CD4-positive, alpha-beta T cell treated with Interleukin-21 for 1 hour (primary cell): ENCODE data around the gene PRRT1.
"Not testable (repeated sequence)": the region's sequence is repeated elsewhere in the genome, so short reads cannot be mapped to it uniquely, and the experiment has no call there.

ENCODE experiments used
- DNase-seq: peaks from one replicate; pipeline ENCODE4 v3.0.0-alpha.2; 2020

Gene PRRT1

DNA sequence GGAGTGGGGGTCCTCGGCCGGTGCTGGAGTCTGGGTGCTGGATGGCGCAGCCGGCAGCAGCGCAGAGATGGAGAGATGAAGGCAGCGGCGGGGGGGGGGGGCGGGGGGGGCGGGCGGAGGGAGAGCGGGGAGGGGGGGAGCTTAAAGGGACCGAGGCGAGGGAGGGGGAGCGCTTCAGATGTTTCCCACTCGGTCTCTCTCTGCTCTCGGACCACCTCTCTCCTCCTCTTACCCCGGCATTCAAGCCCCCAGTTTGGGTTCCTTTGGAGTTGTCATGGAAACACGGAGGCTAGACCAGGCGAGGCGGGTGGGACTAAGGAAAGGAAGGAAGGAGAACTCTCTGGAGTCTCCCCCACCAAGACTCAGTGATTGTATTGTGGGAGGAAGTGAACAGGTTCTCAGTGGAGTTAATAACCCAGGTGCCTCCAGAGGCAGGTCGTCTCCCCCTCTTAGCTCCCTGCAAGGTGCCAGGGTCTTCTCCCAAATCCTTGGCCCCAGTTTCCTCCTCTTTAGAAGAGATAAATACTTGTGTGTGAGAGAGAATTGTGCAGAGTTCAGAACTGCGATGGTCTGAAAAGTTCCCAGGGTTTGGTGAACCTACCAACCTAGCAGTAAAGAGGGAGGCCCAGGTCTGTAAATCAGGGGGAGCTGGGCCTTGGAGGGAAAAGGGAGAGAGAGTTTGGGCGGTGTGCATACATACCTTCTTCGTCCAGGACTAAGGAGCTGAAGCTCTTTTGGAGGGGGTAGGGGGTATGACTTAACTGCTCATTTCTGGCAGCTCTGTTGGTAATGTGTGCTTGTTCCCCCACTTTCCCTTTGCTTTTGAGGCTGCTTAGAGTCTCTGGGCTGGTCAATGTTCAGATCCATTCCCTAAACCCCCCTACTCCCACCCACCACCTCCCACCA lies at the start of gene PRRT1:
Gene PRRT1, minus strand, starts transcription at position 77 of the 906 bp plus-strand sequence. CDS start 112 bp downstream, outside the sequence.
- DNase-seq = no peak

DNA sequence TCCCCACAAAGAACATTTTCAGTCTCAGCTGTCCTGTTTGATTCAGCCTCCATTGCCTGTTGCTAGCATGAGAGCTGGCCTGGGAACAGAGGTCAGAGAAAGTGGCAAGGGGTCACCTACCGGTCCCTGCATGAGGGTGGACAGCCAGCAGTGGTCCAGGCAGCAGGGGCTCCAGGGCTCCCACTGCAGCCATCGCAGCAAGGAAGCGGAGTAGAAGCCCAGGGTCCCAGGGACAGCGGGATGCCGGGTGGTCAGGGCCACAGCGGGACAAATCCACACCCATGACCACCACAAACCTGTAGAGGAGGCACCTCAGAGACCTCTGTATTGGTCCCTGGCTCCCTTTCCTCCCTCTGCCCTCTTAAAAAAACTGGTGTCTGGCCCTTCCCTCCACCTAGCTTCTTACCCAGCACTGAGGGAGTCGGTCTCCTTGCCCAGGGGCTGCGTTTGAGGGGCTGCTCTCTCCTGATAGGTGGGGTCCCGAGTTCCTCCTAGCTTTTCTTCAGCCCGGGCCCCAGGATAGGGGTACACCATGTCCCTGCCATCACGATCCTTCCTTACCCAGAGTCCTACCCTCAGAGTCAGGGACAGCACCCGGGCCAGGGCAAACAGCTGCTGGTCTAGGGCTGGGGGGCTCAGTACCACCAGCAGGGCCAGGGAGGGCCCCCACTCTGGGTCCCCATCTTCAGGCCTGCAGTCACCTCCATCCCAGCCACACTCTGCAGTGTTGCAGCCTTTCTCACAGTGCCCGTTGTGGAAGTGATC lies 49.2 kb upstream of the PRRT1 start:
- no peak for DNase-seq

DNA sequence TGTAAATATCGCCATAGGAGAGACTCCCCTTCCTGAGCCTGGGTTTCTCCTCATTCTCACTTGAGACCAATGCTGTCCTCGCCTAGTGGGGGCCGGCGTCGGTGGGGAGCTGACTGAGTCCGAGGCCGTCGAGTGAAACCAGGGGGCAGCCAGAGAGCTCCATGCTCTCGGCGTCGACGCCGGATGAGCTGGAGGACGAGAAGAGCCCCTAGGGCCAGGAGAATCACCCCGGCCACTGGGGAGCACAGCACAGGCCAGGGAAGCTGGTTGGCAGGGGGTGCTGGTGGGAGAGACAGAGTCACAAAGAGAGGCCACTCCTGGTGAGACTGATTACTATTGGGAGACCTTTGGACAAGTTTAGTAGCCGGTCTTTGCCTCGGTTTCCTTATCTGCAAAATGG lies 47.1 kb upstream of the PRRT1 start:
- DNase-seq = no peak

DNA sequence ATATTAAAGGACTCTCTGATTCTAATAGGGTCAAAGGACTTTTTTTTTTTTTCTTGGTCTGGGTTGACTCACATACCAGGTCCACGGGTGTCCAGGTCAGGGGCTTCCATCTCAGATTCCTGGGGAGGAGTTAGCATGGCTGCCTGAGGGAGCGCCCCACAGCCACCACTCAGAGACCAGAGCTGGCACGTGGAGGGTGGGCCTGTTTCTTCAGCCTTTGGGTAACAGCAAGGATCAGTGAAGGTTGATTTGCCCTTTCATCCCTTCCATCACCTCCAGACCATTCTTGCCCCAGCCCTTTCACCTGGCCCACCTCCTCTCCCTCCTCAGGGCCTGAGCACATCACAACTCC lies 46.6 kb upstream of the PRRT1 start:
- DNase-seq = no peak

DNA sequence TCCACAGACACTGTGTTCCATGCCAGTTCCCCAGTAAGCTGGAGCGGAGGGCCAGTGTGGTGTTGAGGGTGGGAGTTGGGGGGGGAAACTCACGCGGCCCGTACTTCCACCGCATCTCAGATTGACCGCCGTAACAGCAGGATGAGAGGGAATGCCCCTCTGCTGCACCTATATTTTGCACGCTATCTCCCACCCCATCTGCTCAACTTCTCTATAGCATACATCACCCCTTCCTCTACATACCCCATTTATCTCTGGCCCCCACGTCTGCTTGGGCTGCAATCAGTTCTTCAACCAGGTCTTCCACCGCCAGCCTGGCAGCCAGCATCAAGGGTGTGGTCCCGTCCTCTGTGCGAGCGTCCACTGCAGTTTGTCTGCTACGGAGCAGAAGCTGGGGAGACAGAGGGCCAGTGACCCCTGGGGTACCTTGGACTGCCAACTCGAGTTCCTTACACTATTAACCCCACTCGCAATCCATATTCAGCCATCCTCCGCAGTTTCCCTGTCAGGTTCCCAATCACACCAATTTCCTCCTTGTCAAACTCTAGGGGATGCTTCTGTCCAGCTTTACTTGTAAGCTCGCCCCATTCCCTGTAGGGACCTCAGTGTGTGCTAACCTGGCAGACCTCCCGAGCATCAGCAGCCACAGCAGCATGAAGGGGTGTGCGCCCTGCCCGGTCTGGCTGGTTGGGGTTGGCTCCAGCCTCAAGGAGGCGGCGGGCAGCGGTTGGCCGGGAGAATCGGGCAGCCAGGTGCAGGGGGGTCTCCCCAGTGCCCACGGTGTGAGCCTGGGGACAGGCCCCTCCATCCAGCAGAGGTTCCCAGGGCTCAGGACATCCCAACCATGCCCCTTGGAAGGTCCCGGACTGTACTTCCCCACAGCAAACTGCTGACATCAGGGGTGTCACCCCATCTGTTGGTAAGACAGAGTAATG lies 45.2 kb upstream of the PRRT1 start:
- DNase-seq = peak; percentile 32

DNA sequence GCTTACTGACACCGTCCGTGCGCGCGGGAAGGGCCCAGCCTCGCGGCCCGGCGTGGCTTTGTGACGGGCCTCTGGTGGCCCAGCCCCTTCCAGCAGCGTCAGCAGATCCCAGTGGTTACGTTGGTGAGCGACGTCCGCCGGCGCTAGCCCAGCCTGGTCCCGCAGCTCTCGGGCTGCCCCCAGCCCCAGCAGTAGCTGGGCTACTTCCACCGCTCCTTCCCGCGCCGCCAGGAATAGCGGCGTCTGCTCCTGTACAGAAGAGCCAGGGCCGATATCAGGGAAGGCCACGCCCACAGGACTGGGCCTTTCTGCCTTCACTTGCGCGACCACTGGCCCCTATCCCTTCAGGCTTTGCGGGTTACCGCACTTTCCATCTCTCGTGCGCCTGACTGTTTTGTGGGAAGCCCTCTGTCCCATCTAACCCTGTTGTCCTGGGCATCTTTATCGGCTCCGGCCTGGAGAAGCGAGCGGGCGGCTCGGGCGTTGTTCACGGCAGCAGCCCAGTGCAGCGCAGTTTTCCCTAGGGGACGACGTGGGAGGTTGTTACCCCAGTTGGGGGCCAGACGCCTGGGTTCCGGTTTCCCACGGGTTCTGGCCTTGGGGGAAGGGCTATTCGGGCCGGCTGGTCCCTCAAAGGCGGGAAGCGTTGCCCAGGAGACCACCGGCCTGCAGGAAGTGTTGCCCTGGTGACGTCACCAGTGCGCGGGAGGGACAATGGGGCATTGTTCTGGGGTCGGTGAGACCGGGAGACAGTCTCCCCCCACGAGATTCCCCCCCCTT lies 44.4 kb upstream of the PRRT1 start:
- peak; percentile 79 for DNase-seq

DNA sequence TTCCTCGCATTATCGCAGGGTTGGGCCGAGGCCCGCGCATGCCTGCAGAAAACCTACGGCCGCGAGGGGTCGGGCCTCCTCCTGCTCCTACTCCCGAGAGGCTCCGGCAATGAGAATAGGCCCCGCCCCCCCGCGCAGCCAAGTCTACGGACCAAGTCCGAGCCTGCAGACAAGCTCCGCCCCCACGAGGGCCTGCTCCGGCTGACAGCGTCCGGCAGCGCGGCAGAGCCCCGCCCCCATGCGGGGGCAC lies 43.8 kb upstream of the PRRT1 start:
- peak; percentile 100 for DNase-seq

DNA sequence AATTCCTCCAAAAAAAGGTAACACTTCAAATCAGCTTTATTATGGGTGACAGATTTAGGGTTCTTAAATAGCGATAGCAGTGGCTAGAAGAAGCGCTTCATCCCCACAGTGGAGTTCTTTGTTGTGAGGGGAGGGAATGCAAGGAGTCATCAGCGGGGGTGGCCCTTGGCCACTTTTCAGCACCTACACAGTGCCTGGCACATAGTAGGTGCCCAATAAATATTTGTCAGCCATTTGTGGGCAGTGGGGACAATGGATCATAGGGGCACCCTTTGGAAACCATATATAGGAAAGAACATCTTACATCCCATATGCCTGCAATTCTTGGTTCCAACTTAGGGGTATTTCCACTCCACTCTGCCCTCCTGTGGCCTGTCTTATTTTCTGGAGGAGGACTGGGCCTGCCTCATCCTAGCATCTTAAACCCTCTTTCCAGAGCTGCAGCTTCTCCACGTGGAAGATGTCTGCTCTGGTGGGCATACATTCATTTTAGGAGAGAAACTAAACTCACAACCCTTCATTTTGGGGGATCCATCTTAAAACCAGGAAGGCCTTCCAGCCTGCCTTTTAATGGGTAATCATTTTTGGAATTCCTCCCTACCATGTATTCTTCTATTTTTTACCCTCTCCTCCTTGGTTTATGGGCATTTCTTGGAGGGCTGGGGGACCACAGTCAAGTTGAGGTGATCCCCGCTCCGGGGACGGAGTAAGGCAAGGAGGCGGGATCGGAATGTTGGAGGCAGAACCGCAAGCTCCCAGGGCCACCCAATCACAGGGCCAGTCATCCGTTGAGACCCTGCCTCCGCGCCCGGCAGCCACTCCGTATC lies 43.3 kb upstream of the PRRT1 start:
- peak; percentile 52 for DNase-seq

DNA sequence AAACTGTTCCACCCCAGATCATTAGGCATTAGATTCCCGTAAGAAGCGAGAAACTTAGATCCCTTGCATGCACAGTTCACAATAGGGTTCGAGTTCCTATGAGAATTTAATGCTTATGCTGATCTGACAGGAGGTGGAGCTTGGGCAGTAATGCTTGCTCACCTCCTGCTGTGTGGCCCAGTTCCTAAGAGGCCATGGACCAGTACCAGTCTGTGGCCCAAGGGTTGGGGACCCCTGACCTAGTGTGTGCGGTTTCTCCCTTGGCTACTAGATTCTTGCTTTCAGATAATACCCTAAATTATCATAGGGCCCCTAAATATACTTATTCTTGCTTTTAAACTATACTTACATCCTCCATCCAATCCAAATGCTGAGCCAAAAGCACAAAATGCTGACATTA lies 42.6 kb upstream of the PRRT1 start:
- no peak for DNase-seq

DNA sequence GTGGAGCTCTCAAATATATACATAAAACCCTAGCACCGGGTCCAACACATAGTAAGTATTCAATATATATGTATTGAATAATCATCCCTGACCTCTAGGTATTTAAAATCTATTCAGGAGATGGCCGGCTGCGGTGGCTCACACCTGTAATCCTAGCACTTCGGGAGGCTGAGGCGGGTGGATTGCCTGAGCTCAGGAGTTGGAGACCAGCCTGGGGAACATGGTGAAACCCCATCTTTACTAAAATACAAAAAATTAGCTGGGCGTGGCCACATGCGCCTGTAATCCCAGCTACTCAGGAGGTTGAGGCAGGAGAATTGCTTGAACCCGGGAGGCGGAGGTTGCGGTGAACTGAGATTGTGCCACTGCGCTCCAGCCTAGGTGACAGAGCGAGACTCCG lies 41.4 kb upstream of the PRRT1 start:
- DNase-seq = not testable (repeated sequence)

DNA sequence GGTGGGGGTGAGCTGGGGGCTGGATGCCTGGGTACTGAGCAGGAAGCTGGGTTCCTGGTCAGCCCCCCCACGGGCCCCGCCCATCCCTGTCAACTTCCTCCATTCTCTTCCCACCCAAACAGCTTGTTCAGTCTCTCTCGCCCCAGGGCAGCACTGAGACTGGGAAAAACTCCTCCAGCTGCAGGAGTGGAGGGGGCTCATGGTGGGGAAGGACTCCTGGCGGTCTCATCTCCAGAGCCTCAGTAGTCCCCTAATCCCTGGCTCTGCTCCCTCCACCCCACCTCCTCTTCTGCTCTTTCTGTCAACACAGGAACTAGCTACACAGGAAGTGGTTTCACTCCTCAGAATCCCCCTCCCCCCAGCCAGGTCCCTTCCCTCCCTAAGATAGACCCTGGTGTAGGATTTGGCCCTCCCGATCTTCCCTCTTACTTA lies 40.9 kb upstream of the PRRT1 start, which contains the start of gene GPSM3:
Gene GPSM3, minus strand, starts transcription at position 36 of the 432 bp plus-strand sequence. CDS start 130 bp downstream, outside the sequence.
- DNase-seq = peak; percentile 64

DNA sequence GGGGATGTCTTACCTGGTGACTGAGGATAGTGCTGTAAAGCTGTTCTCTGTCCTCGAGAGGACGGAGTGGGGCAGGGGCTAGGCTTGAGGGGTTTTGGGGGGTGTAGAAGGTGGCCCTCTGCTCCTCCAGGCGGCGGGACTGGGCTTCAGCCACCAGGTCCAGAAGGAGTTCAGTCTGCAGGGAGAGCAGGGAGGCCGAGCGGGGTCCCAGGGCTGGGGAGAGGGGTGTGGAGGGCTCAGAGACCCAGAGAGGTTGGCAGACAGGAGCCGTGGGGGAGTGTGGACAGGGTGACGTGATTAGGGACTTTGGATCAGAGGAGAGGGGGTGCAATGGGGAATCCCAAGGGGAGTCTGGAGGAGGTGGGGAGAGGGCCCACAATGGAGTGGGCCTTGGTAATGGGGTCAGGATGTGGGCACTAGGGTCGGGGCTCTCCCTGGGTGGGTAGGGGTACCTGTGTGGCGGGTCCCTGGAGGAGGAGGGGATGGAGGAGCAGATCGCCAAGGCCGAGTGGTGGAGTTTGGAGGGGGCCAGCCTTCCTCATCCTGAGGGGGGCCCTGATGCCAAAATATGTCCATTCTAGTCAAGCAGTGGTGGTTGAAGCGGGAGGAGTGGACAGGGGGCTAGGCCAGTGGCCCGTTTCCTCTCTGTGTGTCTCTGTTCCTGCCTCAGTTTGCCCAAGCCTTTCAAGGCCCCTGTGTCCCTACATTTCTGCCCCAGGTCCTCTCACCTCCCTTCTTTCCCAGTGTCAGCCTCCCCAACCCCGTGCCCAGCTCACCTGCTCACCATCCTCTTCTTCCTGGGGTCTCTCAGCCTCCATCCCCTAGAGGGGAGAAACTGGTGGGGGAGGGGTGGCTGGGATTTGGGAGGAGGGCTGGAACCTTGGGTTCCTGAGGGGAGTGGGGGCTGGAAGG lies 40.2 kb upstream of the PRRT1 start:
- peak; percentile 68 for DNase-seq

DNA sequence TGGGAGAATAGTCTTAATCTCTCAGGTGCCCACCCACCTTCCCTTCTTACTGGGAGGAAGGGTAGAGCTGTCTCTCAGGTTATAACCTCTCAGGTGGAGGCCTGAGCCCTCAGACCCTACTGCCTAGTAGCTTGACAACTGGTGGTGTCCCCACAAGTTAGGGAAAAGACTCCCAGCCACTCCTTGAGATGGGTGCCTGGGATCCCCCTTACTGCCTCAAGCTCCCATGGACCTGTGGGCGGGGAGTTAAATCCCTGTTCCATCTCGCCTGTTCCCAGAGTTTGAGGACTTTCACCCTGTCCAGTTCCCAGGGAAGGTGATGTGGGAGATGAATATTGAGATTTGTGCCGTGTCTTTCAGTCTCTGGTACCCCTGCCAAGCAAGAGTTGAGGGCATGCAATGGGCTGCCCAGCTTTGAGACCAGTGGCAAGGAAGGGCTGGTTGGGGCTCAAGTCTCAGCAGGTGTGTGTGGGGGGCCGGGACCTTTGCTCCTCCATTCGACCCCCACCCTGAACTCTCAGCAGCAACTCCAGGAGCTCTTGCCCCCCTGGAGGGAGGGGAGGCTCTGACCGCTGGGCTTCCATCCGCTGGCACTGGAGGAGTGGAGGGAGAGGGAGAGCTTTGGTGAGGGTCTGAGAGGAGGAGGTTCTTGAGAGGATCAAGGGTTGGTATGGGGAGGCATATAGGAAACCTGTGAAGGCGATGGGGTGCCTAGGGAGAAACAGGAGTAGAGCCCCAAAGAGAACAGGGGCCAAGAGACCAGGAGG lies 39.4 kb upstream of the PRRT1 start:
- peak; percentile 21 for DNase-seq

DNA sequence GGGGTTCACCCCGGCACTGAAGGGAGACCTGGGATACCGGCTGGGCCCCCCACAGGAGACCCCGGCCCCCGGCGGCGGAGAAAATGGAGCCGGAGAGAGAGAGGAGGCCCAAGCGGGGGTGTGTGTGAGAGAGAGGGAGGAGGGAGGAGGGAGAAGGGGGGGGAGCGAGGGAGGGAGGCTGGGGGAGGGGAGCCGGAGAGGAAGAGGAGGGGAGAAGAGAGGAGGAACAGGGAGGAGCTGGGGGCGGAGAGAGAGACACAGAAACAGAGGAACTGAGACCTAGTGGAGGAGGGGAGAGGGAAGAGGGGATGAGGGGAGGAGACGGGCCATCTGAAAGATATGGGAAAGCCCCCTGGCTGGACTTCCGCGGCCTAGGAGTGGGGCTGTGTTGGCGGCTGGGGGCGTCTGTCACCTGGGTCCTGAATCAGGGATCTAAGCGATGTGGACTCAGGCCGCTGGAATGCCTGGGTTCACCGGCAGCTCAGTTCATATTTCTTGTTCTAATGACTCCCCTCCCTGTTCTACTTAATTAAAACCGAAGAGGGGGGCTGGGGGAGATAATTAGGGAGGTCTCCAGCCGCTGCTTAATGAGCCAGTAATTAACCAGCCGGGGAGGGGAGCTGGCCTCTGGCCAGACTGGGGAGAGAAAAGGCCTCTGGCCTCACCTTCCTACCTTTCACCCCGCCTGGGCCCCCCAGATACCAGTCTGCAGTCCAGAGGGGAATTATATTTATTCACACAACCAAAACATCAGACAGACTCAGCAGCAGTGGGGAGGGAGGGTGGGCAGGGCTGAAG lies 38.5 kb upstream of the PRRT1 start, which contains the start of gene PBX2:
Gene PBX2, minus strand, starts transcription at position 149 of the 798 bp plus-strand sequence. CDS start 287 bp downstream, outside the sequence.
- DNase-seq = peak; percentile 92

DNA sequence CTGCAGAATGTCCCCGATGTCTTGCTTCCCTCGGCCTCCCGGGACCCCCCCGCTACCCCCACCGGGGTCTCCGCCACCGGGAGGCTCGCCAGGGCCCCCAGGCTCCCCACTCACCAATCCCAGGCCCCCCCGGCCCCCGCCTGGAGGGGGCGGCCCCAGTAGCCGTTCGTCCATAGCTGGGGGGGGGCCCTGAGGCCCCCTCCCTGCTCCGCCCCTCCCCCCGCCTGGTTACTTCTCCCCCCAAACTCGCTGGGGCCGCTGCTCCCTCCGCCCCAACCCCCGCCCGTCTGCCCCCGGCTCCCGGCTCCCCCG lies 38.0 kb upstream of the PRRT1 start:
- no peak for DNase-seq

DNA sequence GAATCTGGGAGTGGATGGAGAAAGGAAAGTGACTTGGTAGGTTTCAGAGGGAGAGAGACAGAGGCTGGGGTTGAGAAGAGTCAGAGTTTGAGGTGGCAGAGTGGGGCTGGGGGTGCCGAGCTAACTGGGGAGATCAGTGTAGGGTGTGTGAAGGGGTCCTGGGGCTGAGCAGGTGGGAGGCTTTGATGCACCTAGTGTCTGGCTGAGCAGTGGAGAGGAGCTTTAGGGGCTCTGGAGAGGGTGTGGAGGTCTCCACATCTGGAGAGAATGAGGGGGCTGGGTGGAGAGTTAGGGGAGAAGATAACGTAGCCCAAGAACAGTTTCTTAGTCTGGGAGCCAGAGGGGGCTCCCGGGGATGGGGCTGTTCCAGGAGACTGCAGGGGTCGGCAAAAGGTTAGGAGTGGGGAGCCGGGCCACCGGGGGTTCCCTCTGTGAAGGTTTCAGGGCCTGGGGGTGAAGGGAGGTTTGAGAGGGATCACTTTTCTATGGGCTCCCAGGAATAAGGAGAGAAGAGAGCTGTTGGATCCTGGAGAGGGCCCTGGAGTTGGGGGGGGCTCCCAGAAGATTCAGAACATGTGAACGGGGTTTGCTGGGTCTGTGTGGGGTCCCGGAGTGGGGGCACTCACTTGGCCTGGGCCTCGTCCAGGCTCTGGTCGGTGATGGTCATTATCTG lies 37.5 kb upstream of the PRRT1 start:
- no peak for DNase-seq

DNA sequence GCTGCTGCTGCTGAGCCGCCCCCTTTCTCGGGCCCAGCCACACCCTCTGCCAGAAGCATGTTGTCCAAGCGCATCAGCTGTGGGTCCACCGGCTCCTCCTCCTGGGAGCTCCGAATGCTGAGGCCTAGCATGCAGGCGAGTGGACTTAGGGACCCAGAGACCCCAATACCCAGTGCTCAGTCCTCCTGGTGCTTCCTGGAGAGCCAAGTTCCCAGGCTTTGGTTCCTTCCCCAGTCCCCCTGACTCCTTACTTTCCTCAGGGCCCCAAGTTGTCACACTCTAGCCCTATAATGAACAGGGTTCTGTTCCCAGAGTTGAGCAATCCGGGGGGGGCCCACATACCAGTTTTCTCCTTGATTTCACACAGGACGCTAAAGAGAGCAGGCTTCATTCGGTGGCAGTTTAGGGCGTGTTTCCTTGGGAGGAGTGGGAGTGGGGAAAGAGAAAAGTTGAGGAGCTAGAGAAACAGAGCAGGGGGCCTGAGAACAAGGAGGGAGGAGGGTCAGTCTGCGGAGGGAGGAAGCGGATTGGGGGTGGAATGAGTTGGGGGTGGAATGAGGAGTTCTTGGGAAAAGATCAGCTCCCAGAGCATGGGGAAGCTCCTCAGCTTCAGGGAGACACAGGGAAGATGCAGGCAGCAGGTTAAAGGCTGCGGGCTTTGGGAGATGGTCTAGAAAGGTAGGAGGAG lies 36.8 kb upstream of the PRRT1 start:
- DNase-seq = no peak
